ENCODE measurements around the gene GPA33. TPM values are rescaled to one million over a fixed set of nuclear protein-coding genes. Genes with fewer than 3 reads are reported as not detected.

Gene GPA33
- polyA plus RNA-seq, 1 donor = 64.4 TPM

Other genes with a start within 250 kb of the GPA33 start
- 18.5 TPM for gene TADA1, start 214.1 kb downstream of the GPA33 start, polyA plus RNA-seq
- 1.7 TPM for gene ILDR2, start 114.8 kb downstream of the GPA33 start, polyA plus RNA-seq
- gene MAEL, start 101.1 kb downstream of the GPA33 start, polyA plus RNA-seq = 0.19 TPM
- 0.40 TPM for gene STYXL2, start 3.7 kb upstream of the GPA33 start, polyA plus RNA-seq
- 8.9 TPM for gene POU2F1, start 130.5 kb upstream of the GPA33 start, polyA plus RNA-seq

Data from large intestine (tissue), 1 donor.